ENCODE data around the gene TDP1. TPM values are rescaled to one million over a fixed set of nuclear protein-coding genes. Genes with fewer than 3 reads are reported as not detected.
A peak's percentile ranks its signal among the peaks of the same experiment; 100 is the strongest.

The TDP1 gene
- total and polyA plus RNA-seq, 4 donors: 3.3 to 10.6 (median 4.2) TPM

- DNase-seq (ENCODE audit: low spot score): no peak
- H3K27me3 ChIP-seq (ENCODE audit: control insufficient read depth in 4 of 4, insufficient read depth in 4 of 4, low read length in 3 of 4): no peaks in the 10 kb centered on the region
- H3K9ac ChIP-seq (ENCODE audit: low read depth in 1 of 2, low read length in 2 of 2): no peak overlapping the region
- no peak overlapping the region for H3K4me3 ChIP-seq (ENCODE audit: low read depth in 1 of 3, low read length in 3 of 3)
- no peak overlapping the region for H3K27ac ChIP-seq (ENCODE audit: low read depth in 1 of 2, low read length in 2 of 2)
- TF ChIP-seq EGR1 (IDR thresholded peaks at IDR 0.05; ENCODE audit: low read depth in 2 of 2): no peak
- no peak for TF ChIP-seq RAD21 (IDR thresholded peaks at IDR 0.05)
- no peak for TF ChIP-seq GABPA (IDR thresholded peaks at IDR 0.05 in 1 of 2, conservative IDR thresholded peaks at IDR 0.05 in 1 of 2)
- TF ChIP-seq MAX (IDR thresholded peaks at IDR 0.05): no peak
- TF ChIP-seq RXRA (IDR thresholded peaks at IDR 0.05): no peak
- no peak for TF ChIP-seq HNF4G (IDR thresholded peaks at IDR 0.05)
- TF ChIP-seq HNF4A (conservative IDR thresholded peaks at IDR 0.05): no peak
- TF ChIP-seq REST (IDR thresholded peaks at IDR 0.05): no peak
- TF ChIP-seq JUND (IDR thresholded peaks at IDR 0.05): no peak
- H3K9me3 ChIP-seq (ENCODE audit: control insufficient read depth in 4 of 4, low read length in 3 of 4): no peaks in the 10 kb centered on the region
- peaks cover 0 to 9% (median 4%) of the 10 kb centered on the region in 4 donors for H3K4me1 ChIP-seq (ENCODE audit: control insufficient read depth in 4 of 4, insufficient read depth in 4 of 4, low read length in 3 of 4)
- no peaks in the 10 kb centered on the region for H3K36me3 ChIP-seq (ENCODE audit: control insufficient read depth in 4 of 4, insufficient read depth in 3 of 4, low read depth in 1 of 4, low read length in 3 of 4)
Measured at GRCh38 chr14:89906000-89906399, 49.7 kb upstream of the TDP1 start.

GRCh38 chr14:89907655-89908054 is 48.1 kb upstream of the TDP1 start:
- 84% methylated on average over 4 of the region's 4 CpGs for WGBS
- Histone ChIP-seq H3K36me3 (ENCODE audit: control insufficient read depth in 4 of 4, insufficient read depth in 3 of 4, low read depth in 1 of 4, low read length in 3 of 4) (no peaks in the 10 kb centered on the region), H3K4me3 (ENCODE audit: low read depth in 1 of 3, low read length in 3 of 3) (no peak overlapping the region), H3K27ac (ENCODE audit: low read depth in 1 of 2, low read length in 2 of 2) (no peak overlapping the region), H3K9me3 (ENCODE audit: control insufficient read depth in 4 of 4, low read length in 3 of 4) (no peaks in the 10 kb centered on the region), H3K9ac (ENCODE audit: low read depth in 1 of 2, low read length in 2 of 2) (no peak overlapping the region), H3K4me1 (ENCODE audit: control insufficient read depth in 4 of 4, insufficient read depth in 4 of 4, low read length in 3 of 4) (peaks cover 0 to 18% (median 11%) of the 10 kb centered on the region in 4 donors), H3K27me3 (ENCODE audit: control insufficient read depth in 4 of 4, insufficient read depth in 4 of 4, low read length in 3 of 4) (no peaks in the 10 kb centered on the region)
- TF ChIP-seq CTCF (IDR thresholded peaks at IDR 0.05; ENCODE audit: low read depth, low read length, missing input control): no peak
- TF ChIP-seq YY1 (IDR thresholded peaks at IDR 0.05): no peak
- TF ChIP-seq JUND (IDR thresholded peaks at IDR 0.05): no peak
- DNase-seq (ENCODE audit: low spot score): no peak

GRCh38 chr14:89908712-89909450 is 46.8 kb upstream of the TDP1 start:
- TF ChIP-seq YY1 (IDR thresholded peaks at IDR 0.05): no peak
- peak; percentile 39 to 73 for TF ChIP-seq RXRA (IDR thresholded peaks at IDR 0.05)
- TF ChIP-seq FOXA1 (IDR thresholded peaks at IDR 0.05): no peak
- TF ChIP-seq SP1 (IDR thresholded peaks at IDR 0.05): peak; percentile 27
- no peak for TF ChIP-seq HNF4A (conservative IDR thresholded peaks at IDR 0.05)
- no peaks in the 10 kb centered on the region for H3K27me3 ChIP-seq (ENCODE audit: control insufficient read depth in 4 of 4, insufficient read depth in 4 of 4, low read length in 3 of 4)
- no peaks in the 10 kb centered on the region for H3K9me3 ChIP-seq (ENCODE audit: control insufficient read depth in 4 of 4, low read length in 3 of 4)
- no peak overlapping the region for H3K9ac ChIP-seq (ENCODE audit: low read depth in 1 of 2, low read length in 2 of 2)
- no peaks in the 10 kb centered on the region for H3K36me3 ChIP-seq (ENCODE audit: control insufficient read depth in 4 of 4, insufficient read depth in 3 of 4, low read depth in 1 of 4, low read length in 3 of 4)
- H3K4me1 ChIP-seq (ENCODE audit: control insufficient read depth in 4 of 4, insufficient read depth in 4 of 4, low read length in 3 of 4): peaks cover 0 to 15% (median 11%) of the 10 kb centered on the region in 4 donors
- DNase-seq (ENCODE audit: low spot score): no peak
- H3K27ac ChIP-seq (ENCODE audit: low read depth in 1 of 2, low read length in 2 of 2): no peak overlapping the region
- no peak overlapping the region for H3K4me3 ChIP-seq (ENCODE audit: low read depth in 1 of 3, low read length in 3 of 3)
- 82% methylated on average over 9 of the region's 9 CpGs for WGBS
